Measurements from ENCODE around the gene C1QL1.
"Not testable (repeated sequence)": the region's sequence is repeated elsewhere in the genome, so short reads cannot be mapped to it uniquely, and the experiment has no call there.

C1QL1 gene

GRCh38 chr17:44959821-44960531, 8.1 kb downstream of the C1QL1 start:
- no peak for DNase-seq

DNA sequence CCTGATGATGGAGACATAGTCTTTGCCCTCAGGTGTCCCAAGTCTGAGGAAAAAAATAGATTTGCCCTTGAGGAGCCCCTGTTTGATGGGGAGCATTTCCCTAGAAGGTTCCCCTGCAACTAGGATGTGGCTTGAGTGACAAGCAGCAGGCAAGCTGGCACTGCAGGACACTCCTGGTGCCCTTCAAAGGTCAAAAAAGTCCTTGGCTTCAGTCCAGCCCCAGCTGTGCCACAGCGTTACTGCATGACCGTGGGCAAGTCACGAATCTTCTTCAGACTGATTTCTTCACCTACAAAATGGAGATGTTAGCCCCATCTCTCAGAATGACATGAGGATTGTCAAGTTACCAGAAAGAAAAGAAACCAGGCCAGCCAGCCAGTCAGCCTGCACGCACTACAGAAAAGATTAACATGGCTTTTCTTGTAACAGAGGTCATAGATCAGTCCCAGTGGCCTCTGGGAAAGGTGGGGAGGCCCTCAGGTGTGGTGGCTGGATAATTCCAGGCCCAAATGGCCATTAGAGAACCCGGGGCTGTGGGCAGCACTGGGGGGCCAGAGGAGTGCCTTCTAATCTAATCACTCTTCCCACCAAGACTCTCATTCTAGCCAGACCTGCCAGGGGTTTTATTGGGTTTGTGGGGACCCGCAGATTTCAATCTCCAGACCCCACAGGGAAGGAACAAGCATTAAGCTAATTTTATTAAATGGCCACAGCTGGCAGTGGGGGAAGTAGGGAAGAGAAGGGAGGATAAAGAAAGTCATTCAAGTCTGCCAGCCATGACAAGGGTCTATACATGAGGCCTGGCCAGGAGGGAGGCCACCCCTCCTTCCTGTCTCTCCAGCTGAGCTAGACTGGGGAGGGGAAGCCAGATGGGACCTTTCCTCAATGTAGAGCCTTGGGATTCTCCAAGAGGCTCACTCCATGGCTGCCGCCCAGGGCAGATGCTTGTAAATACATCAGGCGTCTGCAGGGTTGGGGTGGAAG, 10.8 kb downstream of the C1QL1 start:
- no peak for DNase-seq

- no peak for DNase-seq
These were observed 12.3 kb downstream of the C1QL1 start for GRCh38 chr17:44955674-44956425.

GRCh38 chr17:44952946-44953475, 15.1 kb downstream of the C1QL1 start:
- no peak for DNase-seq

GRCh38 chr17:44948315-44948795, 19.7 kb downstream of the C1QL1 start:
- DNase-seq: no peak

DNA sequence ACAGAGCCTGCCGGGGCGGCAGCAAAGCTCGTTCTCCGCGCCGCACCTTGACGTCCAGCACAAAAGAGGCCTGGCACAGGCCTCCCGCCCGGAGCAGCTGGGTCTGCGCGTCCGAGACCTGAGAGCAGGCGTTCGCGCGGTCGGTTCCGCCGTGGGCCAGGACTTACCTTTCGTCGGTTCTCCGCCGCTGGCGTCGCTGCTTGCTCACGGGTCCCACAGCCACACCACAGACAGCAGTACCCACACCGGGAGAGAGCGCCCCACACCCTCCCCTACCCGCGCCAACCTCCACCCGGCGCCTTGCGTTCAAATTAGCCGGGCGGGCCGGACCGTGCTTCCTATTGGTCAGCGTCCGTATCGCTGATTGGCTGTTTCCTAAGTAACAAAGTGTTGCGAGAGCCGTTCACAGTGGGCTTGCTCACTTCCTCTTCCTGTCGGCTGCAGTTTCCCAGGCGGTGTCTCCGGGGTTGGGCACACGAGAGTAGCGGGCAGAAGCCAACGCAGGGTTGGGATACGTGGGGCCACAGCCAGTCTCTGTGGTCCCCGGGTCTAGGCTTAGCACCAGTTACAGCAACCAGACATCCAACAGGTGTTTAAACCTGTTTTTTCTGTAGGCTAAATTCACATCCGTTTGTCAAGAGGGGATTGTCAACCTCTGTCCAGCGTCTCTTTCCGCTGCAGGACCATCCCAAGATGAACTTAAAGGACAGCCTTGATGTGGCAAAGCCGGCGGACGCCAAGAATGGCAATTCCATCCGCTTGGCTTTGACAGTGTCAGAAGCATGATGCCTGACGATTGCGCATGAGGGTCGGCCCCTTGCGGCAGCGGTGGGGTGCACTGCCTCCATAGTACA, 20.4 kb downstream of the C1QL1 start, which contains the start of gene KIF18B:
TSS of gene KIF18B (minus strand) at position 313 of the 854 bp plus-strand sequence. CDS start 11,429 bp downstream, outside the sequence.
- peak; percentile 98 for DNase-seq

DNA sequence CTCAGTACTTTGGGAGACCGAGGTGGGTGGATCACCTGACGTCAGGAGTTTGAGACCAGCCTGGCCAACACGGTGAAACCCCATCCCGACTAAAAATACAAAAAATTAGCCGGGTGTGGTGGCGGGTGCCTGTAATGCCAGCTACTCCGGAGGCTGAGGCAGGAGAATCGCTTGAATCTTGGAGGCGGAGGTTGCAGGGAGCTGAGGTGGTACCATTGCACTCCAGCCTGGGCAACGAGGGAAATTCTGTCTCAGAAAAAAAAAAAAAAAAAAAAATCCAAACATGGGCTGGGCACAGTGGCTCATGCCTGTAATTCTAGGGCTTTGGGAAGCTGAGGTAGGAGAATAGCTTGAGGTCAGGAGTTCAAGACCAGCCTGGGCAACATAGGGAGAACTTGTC, 22.5 kb downstream of the C1QL1 start:
- not testable (repeated sequence) for DNase-seq

- no peak for DNase-seq
These were observed 25.6 kb downstream of the C1QL1 start for GRCh38 chr17:44942456-44942855.

GRCh38 chr17:44941712-44942331, 26.3 kb downstream of the C1QL1 start:
- no peak for DNase-seq

GRCh38 chr17:44940768-44941167, 27.3 kb downstream of the C1QL1 start:
- DNase-seq: no peak

- DNase-seq: no peak
These were observed 27.8 kb downstream of the C1QL1 start for GRCh38 chr17:44940317-44940716.

DNA sequence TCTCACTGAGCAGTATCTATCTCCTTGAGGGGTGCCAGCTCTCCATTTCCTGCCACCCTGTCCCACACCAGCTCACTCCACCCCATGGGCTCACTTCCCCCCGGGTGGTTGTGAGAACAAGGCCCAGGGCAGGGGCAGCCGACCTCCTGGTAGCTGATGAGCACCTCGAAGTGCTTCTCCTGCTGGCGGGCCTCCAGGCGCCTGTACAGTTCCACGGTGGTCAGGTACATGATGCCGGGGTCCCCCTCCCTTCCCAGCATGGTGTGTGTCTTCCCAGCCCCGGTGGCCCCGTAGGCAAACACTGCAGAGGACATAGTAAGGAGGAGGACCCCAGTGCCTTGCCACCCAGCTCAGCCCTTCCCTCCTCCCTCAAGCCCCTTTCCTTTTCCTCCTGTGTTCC, 33.0 kb downstream of the C1QL1 start:
- no peak for DNase-seq

GRCh38 chr17:44934745-44935105, 33.4 kb downstream of the C1QL1 start:
- no peak for DNase-seq

GRCh38 chr17:44933824-44934744, 34.0 kb downstream of the C1QL1 start:
- DNase-seq: no peak

- no peak for DNase-seq
These were observed 35.4 kb downstream of the C1QL1 start for GRCh38 chr17:44932787-44933097.

DNA sequence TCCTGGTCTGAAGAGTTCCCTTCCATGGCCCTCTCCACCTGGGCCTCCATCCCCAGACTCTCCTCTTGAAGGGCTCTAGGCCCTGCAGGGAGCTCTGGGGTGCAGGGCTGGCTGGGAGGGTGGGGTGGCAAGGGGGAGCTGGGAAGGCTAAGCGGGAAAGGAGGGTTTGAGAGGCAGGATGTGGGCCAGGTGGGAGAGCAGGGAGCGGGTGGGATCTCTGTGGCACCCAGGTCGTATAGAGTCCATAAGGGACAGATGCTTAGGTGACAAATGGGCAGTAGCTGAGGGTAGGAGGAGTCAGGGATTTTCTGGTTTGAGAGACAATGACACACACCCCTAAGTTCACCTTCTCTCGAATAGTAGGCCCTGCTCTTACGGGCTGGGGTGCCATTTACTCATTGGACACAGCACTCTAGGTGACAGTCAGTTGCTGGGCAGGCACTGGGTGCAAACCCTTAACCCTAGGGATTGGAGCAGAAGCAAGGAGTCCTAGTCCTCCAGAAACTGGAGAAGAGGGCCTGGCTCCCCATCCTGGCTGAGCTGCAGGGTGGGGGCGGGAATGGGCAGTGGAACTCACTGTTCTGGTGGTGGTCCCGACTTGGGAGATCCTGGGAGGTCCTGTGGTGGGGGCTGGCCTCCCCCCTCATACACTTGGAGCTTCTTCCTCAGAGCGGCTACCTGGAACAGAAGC, 35.9 kb downstream of the C1QL1 start:
- DNase-seq: no peak

GRCh38 chr17:44931376-44931775, 36.7 kb downstream of the C1QL1 start:
- no peak for DNase-seq

- no peak for DNase-seq
These were observed 37.4 kb downstream of the C1QL1 start for GRCh38 chr17:44930667-44931066.

DNA sequence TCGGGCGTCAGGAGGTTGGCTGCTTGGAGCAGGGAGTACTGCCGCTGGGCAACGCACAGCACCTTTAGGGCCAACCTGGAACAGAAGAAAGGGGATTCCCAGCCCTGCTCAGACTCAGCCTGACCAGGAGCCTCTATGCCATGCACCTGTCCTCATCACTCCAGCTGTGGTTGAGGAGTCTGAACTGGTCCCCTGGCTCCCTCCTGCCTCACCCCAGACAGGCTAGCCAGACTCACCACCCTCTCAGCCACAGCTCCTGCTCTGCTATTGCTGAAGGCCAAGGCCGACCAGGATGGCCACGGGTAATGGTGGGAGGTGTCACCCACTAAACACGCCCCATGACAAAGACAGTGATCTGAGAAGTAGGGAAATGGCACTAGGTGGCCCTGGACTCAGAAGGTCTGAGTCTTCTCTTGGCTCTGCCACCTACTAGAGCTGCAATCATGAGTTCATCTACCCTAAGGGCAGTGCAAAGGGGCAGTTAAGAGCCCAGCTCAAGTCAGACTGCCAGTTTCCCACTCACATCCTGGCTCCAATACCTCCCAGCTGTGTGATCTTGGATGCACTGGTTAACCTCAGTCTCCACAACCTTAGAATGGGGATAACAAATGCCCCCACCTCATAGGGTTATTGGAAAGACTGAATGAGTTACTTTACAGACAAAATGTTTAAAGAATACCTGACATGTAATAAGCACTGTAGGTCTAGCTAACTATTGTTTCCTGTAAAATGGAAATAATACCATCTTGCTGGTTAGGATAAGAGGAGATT, 39.0 kb downstream of the C1QL1 start:
- DNase-seq: no peak

All from activated CD4-positive, alpha-beta T cell treated with anti-CD3 and anti-CD28 coated beads, Interleukin-2, amount 50 U/mL, for 16 hours (primary cell).